IPS-NIHi11 (cell line): Measurements from ENCODE around the gene HERC4.
A peak's percentile ranks its signal among the peaks of the same experiment; 100 is the strongest.
"Not testable (repeated sequence)": the region's sequence is repeated elsewhere in the genome, so short reads cannot be mapped to it uniquely, and the experiment has no call there.

Experiments
- DNase-seq: peaks from one replicate; pipeline ENCODE4 v3.0.0; 2012; ENCODE audit warnings: mixed read lengths, low spot score

The HERC4 gene

GRCh38 chr10:68047122-68047521, 28.0 kb downstream of the HERC4 start:
- DNase-seq, result no peak

- no peak for DNase-seq
Observed at GRCh38 chr10:68046642-68047041, 28.4 kb downstream of the HERC4 start.

- DNase-seq, result no peak
Observed at GRCh38 chr10:68043030-68043429, 32.1 kb downstream of the HERC4 start.

DNA sequence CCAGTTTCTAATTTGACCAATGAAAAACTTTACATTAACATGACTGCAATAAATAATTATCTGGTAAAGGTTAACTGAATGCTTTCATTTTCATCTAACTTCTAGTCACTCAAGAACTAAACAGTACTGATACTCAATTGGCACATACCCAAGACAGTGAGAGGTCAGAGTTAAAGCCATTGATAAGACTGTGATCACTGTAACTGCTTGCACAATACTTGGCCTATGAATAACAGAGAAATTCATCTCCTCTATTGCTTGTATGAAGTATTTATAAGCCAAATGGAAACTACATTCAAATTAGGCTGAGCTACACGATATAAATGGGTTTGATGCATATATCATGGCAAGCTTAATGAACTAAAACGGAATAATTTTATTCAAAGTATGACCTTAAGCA, 43.0 kb downstream of the HERC4 start:
- DNase-seq, result no peak

- DNase-seq, result no peak
Observed at GRCh38 chr10:68027429-68027828, 47.7 kb downstream of the HERC4 start.

DNA sequence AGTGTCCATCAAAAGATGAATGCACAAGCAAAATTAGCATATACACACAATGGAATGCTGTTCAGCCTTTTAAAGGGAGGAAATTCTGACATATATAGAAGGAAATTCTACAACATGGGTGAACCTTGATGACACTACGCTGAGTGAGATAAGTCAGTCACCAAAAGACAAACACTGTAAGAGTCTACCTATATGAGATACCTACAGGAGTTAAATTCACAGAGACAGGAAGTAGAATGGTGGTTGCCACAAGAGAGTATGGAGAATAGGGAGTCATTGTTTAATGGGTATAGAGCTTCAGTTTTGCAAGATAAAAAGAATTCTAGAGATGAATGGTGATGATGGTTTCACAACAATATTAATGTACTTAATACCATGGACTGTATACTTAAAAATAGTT, 51.8 kb downstream of the HERC4 start:
- DNase-seq, result no peak

DNA sequence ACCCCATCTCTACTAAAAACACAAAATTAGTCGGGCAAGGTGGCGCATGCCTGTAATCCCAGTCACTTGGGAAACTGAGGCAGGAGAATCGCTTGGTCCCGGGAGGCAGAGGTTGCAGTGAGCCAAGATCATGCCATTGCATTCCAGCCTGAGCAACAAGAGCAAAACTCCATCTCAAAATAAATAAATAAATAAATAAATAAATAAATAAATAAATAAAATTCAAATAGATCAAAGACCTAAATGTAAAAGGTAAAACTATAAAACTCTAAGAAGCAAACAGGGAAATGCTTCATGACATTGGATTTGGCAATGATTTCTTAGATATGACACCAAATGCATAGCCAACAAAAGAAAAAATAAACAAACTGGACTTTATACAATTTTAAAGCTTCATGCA, 52.8 kb downstream of the HERC4 start:
- not testable (repeated sequence) for DNase-seq

DNA sequence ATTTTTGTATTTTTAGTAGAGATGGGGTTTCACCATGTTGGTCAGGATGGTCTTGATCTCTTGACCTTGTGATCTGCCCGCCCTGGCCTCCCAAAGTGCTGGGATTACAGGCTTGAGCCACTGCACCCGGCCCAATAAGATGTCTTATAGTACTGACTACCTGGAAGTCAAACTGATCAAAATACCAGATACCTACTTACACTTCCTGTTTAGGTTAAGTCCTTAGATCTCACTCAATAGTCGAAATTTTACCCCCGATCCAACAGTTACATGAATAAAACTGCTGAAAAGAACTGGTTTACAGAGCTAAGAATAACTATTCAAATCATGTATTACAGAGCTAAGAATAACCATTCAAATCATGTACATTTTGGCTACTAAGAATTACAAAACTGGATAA, 58.6 kb downstream of the HERC4 start:
- DNase-seq, result not testable (repeated sequence)

DNA sequence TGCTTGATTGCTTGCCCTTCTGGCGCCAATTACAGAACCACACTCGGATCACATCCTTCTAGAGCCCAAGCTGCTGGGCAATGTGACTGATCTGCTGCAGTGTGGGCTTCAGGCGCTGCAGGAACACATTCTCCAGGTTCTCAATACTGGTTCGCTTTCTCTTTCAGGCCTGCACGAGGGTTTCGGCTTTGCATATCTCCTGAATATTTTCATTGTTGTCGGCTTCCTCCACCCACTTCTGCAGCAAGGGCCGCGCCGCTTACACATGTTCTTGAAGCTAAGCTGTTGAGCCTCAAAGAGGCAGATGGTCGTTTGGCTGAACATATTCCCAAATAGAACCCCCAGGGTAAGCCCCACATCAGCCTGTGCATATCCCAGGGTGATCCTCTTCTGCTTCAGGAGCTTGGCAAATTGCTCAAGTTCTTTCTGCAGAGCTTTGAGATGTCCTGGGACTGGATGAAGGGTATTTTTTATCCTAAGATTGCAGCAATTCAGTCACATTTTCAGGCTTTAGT, 64.6 kb downstream of the HERC4 start:
- no peak for DNase-seq

DNA sequence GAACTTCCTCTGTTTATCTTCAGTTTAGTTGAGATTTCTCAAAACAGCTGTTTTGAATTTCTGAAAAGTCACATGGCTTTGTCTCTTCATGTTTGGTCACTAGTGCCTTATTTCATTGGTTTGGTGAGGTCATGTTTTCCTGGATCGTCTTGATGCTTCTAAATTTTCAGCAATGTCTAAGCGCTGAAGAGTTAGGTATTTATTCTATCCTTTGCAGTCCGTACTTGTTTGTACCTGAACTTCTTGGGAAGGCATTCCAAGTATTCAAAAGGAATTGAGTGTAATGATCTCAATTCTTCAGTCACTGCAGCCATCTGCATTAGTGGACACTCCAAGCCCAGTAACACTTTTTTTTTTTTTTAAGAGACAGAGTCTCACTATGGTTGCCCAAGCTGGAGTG, 67.7 kb downstream of the HERC4 start:
- no peak for DNase-seq

GRCh38 chr10:68001539-68001938, 73.5 kb downstream of the HERC4 start:
- DNase-seq, result no peak

DNA sequence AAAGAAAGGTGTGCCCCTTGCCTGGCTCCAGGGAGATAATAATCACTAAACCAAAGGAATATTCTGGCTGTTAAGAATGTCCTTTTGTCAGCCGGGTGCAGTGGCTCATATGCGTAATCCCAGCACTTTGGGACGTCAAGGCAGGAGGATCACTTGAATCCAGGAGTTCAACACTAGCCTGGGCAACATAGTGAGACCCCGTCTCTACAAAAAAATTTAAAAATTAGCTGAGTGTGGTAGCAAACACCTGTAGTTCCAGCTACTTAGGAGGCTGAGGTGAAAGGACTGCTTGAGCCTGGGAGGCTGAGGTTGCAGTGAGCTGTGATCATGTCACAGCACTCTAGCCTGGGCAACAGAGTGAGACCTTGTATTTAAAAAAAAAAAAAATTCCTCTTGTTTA, 74.1 kb downstream of the HERC4 start:
- no peak for DNase-seq

DNA sequence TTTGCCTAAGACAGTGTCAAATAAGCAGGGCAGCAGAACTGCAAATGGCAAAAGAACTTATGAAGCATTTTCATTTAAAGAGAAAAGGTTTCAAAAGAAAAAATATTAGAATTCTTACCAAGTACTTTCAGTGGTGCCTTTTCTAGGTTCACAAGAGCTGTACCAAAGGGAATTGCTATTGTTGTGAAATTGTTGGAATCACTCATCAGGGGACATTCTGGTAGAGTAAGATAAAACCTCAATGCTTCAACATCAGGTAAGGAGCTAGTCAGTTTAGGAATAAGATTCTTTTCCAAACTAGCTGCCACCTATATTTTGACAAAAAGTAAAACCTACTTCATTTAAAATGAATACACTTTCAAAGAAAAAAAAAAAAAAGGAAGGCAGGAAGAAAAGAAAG, 85.0 kb downstream of the HERC4 start:
- no peak for DNase-seq

- no peak for DNase-seq
Observed at GRCh38 chr10:67988606-67989005, 86.5 kb downstream of the HERC4 start.

GRCh38 chr10:67982603-67983002, 92.5 kb downstream of the HERC4 start:
- DNase-seq, result not testable (repeated sequence)

- DNase-seq, result no peak
Observed at GRCh38 chr10:67978749-67979148, 96.3 kb downstream of the HERC4 start.

DNA sequence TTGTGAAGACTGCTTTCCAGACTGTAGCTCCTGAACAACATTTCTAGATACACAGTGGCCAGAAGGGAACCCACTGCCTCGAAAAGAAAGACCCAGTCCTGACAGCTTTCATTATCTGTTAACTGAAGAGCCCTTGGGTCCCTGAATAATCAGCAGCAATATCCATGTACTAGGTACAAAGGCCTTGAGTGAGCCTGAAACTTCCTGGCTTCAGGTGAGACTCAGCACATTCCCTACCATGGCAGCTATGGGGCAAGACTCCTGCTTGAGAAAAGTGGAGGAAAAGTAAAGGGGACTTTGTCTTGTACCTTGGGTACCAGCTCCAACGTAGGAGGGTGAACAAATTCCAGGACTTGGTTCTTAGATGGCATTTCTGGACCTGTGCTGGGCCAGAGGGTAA, 97.8 kb downstream of the HERC4 start:
- no peak for DNase-seq

- DNase-seq, result peak; percentile 21
Observed at GRCh38 chr10:67976292-67977245, 98.5 kb downstream of the HERC4 start.

DNA sequence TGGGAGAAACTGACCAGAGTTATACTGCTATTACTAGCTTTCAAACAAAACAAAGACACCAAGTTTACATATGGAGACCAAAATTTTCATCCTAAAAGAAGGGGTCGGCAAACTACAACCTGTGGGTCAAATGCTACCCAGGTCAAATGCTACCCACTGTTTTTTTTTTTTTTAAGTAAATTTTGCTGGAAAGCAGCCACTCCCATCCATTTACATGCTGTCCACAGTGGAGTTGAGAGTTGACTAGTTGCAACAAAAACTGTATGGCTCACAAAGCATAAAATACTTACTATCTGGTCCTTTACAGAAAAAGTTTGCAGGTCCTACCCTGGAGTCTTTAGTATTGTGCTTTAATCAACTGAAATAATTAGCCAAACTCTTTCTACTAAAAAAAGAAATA, 99.2 kb downstream of the HERC4 start:
- DNase-seq, result no peak

- no peak for DNase-seq
Observed at GRCh38 chr10:67971311-67971710, 103.8 kb downstream of the HERC4 start.

DNA sequence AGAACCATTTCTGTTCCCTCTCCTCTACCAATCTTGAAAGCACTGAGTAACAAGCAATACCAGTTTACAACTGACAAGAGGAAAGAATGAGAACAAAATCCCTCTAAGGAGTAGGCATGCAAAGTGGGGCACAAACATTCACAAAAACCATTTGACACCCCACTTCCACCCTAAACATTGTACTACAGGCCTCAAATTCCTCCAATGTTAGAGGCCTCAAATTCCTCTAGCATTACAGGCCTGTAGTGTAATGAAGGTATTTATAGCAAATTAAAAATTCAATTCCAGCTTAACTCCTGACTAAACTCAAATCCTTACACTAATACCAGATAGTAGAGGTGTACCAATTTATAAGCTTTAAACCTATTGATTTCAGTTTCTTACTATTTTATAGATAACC, 105.2 kb downstream of the HERC4 start:
- DNase-seq, result no peak

DNA sequence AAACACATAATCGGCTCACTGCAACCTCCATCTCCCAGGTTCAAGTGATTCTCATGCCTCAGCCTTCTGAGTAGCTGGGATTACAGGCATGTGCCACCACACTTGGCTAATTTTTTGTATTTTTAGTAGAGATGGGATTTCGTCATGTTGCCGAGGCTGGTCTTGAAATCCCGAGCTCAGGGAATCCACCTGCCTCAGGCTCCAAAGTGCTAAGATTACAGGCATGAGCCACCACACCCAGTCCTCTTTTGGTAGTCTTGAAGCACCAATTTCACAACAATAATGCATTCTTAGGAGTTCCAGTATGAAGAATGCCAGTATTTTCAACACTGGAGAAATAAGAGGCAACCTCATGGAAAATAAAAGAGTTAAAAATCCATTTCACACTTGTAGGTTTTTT, 109.0 kb downstream of the HERC4 start:
- not testable (repeated sequence) for DNase-seq

GRCh38 chr10:67965456-67965855, 109.6 kb downstream of the HERC4 start:
- DNase-seq, result no peak
